K562 (cell line): Measurements from ENCODE around the gene MC1R. TPM values are rescaled to one million over a fixed set of nuclear protein-coding genes. Genes with fewer than 3 reads are reported as not detected.
A peak's percentile ranks its signal among the peaks of the same experiment; 100 is the strongest.

Experiments used
- ATAC-seq: fragments of 200-7000 bp; cut with Tn5 transposase; 3 replicates; pipeline ENCODE4 v1.9.1; 2020; ENCODE audit warnings: moderate library complexity
- BruUV-seq: library from RNA; stranded (reverse); fragments of 400-500 nt; replicated peaks from 2 replicates; lab custom pipeline; 2021; lab: Mats Ljungman, UMichigan
- CTCF ChIA-PET: fragments of 300-600 bp; formaldehyde crosslinking; extraction: SDS; loops from one replicate; lab custom pipeline; 2021; ENCODE audit warnings: low intra/inter-chr PET ratio; lab: Yijun Ruan, JAX
- POLR2A ChIA-PET: fragments of 300-600, 350-650 bp; sonication (Branson Sonifier 250); formaldehyde crosslinking; extraction: SDS; loops from one replicate; lab custom pipeline; 2021; ENCODE audit warnings: antibody characterized with exemption, inconsistent platforms; lab: Yijun Ruan, JAX
- DNase-seq, 4 experiments: peaks; one replicate each; pipeline versions ENCODE4 v3.0.0 to v3.0.0-alpha.2; 2011 to 2018; ENCODE audit warnings: low spot score in 3 of 4, mixed read lengths in 3 of 4; ENCODE audit errors: extremely low read depth in 1 of 4
- FAIRE-seq: peaks from 2 replicates; lab custom pipeline; 2011; peaks lifted over from hg19 to GRCh38; lab: Jason Lieb, UNC
- H2AFZ ChIP-seq: 2 replicates; pipeline ENCODE4 v1.6.0; 2011; ENCODE audit warnings: low read depth, low read length, control low read depth, inconsistent platforms
- H3K27ac ChIP-seq: fragments of 200-600 bp; 3 replicates; pipeline ENCODE4 v1.8.0; 2011; ENCODE audit warnings: low read depth, mild to moderate bottlenecking, control low read depth, inconsistent platforms, low read length, moderate library complexity, mixed read lengths; ENCODE audit errors: extremely low read depth
- H3K27me3 ChIP-seq, 2 experiments: fragments of 300-600 bp in 1 of 2; 2 replicates in 1 of 2; 3 replicates in 1 of 2; pipeline versions ENCODE4 v1.6.0 to v1.8.0; 2011; ENCODE audit warnings: inconsistent platforms in 2 of 2, low read length in 2 of 2, mild to moderate bottlenecking in 1 of 2, mixed read lengths in 1 of 2, moderate library complexity in 1 of 2; ENCODE audit not compliant: control insufficient read depth in 2 of 2, insufficient read depth in 2 of 2
- H3K36me3 ChIP-seq: fragments of 300-600 bp; 3 replicates; pipeline ENCODE4 v1.8.0; 2011; ENCODE audit warnings: mild to moderate bottlenecking, low read length, inconsistent platforms; ENCODE audit not compliant: control insufficient read depth, insufficient read depth
- H3K4me1 ChIP-seq, 2 experiments: fragments of 200-600 bp in 1 of 2; replicated peaks in 1 of 2; 2 replicates in 1 of 2; 3 replicates in 1 of 2; pipeline versions ENCODE4 v1.5.1 to v1.8.0; 2011; ENCODE audit warnings: inconsistent platforms in 2 of 2, low read length in 2 of 2, mild to moderate bottlenecking in 1 of 2, mixed read lengths in 1 of 2, moderate library complexity in 1 of 2; ENCODE audit not compliant: control insufficient read depth in 2 of 2, insufficient read depth in 2 of 2
- H3K4me2 ChIP-seq: 2 replicates; pipeline ENCODE4 v1.6.1; 2011; ENCODE audit warnings: low read length, control low read depth, inconsistent platforms, mixed read lengths; ENCODE audit not compliant: insufficient read depth
- H3K4me3 ChIP-seq: fragments of 200-600 bp; sonication (generic), shearing (Covaris generic); 2 replicates; pipeline ENCODE4 v1.5.1; 2016; ENCODE audit warnings: control low read depth, inconsistent platforms
- H3K79me2 ChIP-seq: fragments of 200-600 bp; 3 replicates; pipeline ENCODE4 v1.8.0; 2011; ENCODE audit warnings: low read length, inconsistent platforms; ENCODE audit not compliant: control insufficient read depth, insufficient read depth
- H3K9ac ChIP-seq, 2 experiments: 2 replicates each; pipeline versions ENCODE4 v1.6.0 to v1.6.1; 2011; ENCODE audit warnings: low read depth in 2 of 2, low read length in 2 of 2, control low read depth in 1 of 2, inconsistent platforms in 1 of 2, mild to moderate bottlenecking in 1 of 2, mixed read lengths in 1 of 2; ENCODE audit not compliant: insufficient read depth in 1 of 2
- H3K9me1 ChIP-seq: one replicate; pipeline ENCODE4 v1.6.0; 2011; ENCODE audit warnings: inconsistent platforms, mild to moderate bottlenecking, low read length, moderate library complexity; ENCODE audit not compliant: control insufficient read depth, insufficient read depth
- H3K9me3 ChIP-seq: replicated peaks from 2 replicates; pipeline ENCODE4 v1.5.1; 2011; ENCODE audit warnings: low read depth, low read length, inconsistent platforms; ENCODE audit not compliant: control insufficient read depth, insufficient read depth
- H4K20me1 ChIP-seq: replicated peaks from 2 replicates; pipeline ENCODE4 v1.6.1; 2011; ENCODE audit warnings: low read length, inconsistent platforms, mixed read lengths; ENCODE audit not compliant: control insufficient read depth, insufficient read depth
- WGBS: fragments of 100-300 bp; shearing (Covaris generic); methylation state at CpG from one replicate; pipeline ENCODE4 v1.1.6; 2016; ENCODE audit warnings: low coverage, mixed read lengths; ENCODE audit not compliant: insufficient coverage; ENCODE audit errors: missing lambda C conversion rate; 5-methylcytosine and 5-hydroxymethylcytosine counted together
- in situ Hi-C: fragments of 300-500 bp; cut with MboI; formaldehyde crosslinking; loops from 4 replicates; pipeline ENCODE4 v1.15.0; 2018; ENCODE audit warnings: inconsistent platforms, mixed read lengths
- intact Hi-C: fragments of 100-400 bp; cut with micrococcal nuclease; formaldehyde crosslinking; loops from 2 replicates; pipeline ENCODE4 v1.14.2; 2022
- polyA plus RNA-seq, 8 experiments: library from polyadenylated mRNA; depleted of rRNA in 4 of 8; stranded (reverse) in 5 of 8; unstranded in 3 of 8; fragments of >200 nt; fragmentation: Nextera tagmentation in 2 of 8; fragmentation: Illumina TruSeq in 1 of 8; extraction: Ambion mirVana in 2 of 8; extraction: Trizol in 1 of 8; gene quantifications; 2 replicates each; pipeline versions ENCODE4 v1.2.1 to v1.2.3, GENCODE V29; 2011 to 2014; ENCODE audit warnings: inconsistent platforms in 1 of 8, missing spikeins in 1 of 8
- total RNA-seq, 7 experiments: library from RNA; depleted of rRNA in 6 of 7; stranded (reverse); fragments of >200 nt in 6 of 7; fragmentation: Illumina TruSeq in 2 of 7; extraction: Trizol in 2 of 7; gene quantifications; 2 replicates each; pipeline versions ENCODE4 v1.2.1 to v1.2.3, GENCODE V29; 2011 to 2021; ENCODE audit warnings: low replicate concordance in 1 of 7
- TF ChIP-seq, protein P1 (sequence below): sonication (generic); formaldehyde crosslinking; IDR thresholded peaks from 2 replicates; pipeline ENCODE4 v1.8.0; 2022; ENCODE audit warnings: mild to moderate bottlenecking, missing genetic modification reagents
- TF ChIP-seq, protein P2 (sequence below): fragments of 250-450 bp; sonication (Bioruptor Pico); IDR thresholded peaks from 2 replicates; pipeline ENCODE4 v1.4.0; 2020
- TF ChIP-seq, protein P3 (sequence below): sonication (generic); formaldehyde crosslinking; IDR thresholded peaks from 2 replicates; pipeline ENCODE4 v1.9.0; 2022; ENCODE audit warnings: mild to moderate bottlenecking, missing genetic modification reagents

MC1R gene
- total and polyA plus RNA-seq, 9 of the 15 experiments (the other 6 are each of a cell fraction or from before 2014, with no cell fraction given): 0.14 to 5.3 (median 2.5) TPM; not detected in 1

DNA sequence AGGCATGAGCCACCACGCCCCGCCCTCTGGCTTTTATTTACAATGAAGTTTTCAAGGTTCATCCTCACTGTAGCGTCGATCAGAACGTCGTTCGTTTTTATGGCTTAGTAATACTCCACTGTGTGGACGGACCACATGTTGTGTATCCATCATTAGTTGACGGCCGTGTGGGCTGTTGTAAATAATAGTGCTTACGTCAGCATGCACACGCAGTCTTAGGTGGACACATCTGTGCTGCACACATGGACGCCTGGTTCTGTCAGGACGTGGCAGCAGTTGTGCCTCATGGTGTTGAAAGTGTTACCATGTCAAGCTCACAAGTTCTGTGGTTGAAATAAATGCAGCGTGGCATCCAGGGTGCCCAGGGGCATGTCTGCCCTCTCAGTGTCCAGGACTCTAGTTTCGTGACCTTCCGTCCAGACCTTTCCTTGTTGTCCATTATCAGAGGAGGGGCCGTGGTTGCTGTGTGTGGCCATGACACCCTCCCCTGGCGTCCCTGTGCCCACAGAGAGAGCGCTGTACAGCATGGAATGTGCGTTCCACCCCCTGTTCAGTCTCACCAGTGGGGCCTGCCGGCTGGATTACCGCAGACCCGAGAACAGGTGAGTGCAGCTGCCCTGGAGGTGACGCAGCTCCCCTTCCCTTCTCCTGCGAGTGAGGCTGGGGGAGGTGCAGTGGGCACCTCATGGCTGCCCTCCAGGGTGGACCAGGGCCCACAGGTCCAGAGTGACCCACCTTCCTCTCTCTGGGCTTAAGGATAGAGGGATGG lies 23.0 kb upstream of the MC1R start:
- 92% methylated on average over 23 of the region's 26 CpGs for WGBS
- H3K9me1 ChIP-seq: no peaks in the 10 kb centered on the region
- peak overlapping the region in 1 of 2 experiments; percentile 26; a peak in 1 of 4 replicates for H3K9ac ChIP-seq
- intact Hi-C loops (no loop called here), in situ Hi-C loops (no loop called here)
- no peak for ATAC-seq
- H3K79me2 ChIP-seq: no peaks in the 10 kb centered on the region
- H3K4me3 ChIP-seq: no peak overlapping the region
- TF ChIP-seq, protein P1, sequence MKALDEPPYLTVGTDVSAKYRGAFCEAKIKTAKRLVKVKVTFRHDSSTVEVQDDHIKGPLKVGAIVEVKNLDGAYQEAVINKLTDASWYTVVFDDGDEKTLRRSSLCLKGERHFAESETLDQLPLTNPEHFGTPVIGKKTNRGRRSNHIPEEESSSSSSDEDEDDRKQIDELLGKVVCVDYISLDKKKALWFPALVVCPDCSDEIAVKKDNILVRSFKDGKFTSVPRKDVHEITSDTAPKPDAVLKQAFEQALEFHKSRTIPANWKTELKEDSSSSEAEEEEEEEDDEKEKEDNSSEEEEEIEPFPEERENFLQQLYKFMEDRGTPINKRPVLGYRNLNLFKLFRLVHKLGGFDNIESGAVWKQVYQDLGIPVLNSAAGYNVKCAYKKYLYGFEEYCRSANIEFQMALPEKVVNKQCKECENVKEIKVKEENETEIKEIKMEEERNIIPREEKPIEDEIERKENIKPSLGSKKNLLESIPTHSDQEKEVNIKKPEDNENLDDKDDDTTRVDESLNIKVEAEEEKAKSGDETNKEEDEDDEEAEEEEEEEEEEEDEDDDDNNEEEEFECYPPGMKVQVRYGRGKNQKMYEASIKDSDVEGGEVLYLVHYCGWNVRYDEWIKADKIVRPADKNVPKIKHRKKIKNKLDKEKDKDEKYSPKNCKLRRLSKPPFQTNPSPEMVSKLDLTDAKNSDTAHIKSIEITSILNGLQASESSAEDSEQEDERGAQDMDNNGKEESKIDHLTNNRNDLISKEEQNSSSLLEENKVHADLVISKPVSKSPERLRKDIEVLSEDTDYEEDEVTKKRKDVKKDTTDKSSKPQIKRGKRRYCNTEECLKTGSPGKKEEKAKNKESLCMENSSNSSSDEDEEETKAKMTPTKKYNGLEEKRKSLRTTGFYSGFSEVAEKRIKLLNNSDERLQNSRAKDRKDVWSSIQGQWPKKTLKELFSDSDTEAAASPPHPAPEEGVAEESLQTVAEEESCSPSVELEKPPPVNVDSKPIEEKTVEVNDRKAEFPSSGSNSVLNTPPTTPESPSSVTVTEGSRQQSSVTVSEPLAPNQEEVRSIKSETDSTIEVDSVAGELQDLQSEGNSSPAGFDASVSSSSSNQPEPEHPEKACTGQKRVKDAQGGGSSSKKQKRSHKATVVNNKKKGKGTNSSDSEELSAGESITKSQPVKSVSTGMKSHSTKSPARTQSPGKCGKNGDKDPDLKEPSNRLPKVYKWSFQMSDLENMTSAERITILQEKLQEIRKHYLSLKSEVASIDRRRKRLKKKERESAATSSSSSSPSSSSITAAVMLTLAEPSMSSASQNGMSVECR (CRISPR knock-in tag): 0 out of 2 replicates have a peak, but pooled peaks have one; percentile 3
- TF ChIP-seq, protein P2, sequence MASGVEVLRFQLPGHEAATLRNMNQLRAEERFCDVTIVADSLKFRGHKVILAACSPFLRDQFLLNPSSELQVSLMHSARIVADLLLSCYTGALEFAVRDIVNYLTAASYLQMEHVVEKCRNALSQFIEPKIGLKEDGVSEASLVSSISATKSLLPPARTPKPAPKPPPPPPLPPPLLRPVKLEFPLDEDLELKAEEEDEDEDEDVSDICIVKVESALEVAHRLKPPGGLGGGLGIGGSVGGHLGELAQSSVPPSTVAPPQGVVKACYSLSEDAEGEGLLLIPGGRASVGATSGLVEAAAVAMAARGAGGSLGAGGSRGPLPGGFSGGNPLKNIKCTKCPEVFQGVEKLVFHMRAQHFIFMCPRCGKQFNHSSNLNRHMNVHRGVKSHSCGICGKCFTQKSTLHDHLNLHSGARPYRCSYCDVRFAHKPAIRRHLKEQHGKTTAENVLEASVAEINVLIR (CRISPR knock-in tag): no peak
- TF ChIP-seq, protein P3, sequence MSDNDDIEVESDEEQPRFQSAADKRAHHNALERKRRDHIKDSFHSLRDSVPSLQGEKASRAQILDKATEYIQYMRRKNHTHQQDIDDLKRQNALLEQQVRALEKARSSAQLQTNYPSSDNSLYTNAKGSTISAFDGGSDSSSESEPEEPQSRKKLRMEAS (CRISPR knock-in tag): 0 out of 2 replicates have a peak, but pooled peaks have one; percentile 8
- no peak for FAIRE-seq
- H4K20me1 ChIP-seq: no peaks in the 10 kb centered on the region
- ChIA-PET POLR2A (interaction anchor here (0.6 to 1.8 kb wide), 3 partner anchors 9 to 15 kb away, joined by 3 to 8 read pairs (median 3); no protein-coding TSS in a partner anchor), CTCF (no interaction called here)
- no TSS peak for BruUV-seq
- no peak overlapping the region for H3K4me2 ChIP-seq
- no peak overlapping the region for H2AFZ ChIP-seq
- no peak for DNase-seq
- H3K9me3 ChIP-seq: no peaks in the 10 kb centered on the region
- no peak overlapping the region for H3K27ac ChIP-seq
- peaks cover 93% of the 10 kb centered on the region for H3K36me3 ChIP-seq
- H3K4me1 ChIP-seq: peaks cover 0 to 9% of the 10 kb centered on the region in 2 experiments; a peak in 1 of 5 replicates
- no peaks in the 10 kb centered on the region for H3K27me3 ChIP-seq
